Stimulated activated CD8-positive, alpha-beta memory T cell treated with anti-CD3 and anti-CD28 coated beads, Interleukin-7, amount 100 ng/mL, for 4 hours (primary cell): ENCODE measurements around the gene GATAD2A.
A peak's percentile ranks its signal among the peaks of the same experiment; 100 is the strongest.
"Not testable (repeated sequence)": the region's sequence is repeated elsewhere in the genome, so short reads cannot be mapped to it uniquely, and the experiment has no call there.

Experiments
- DNase-seq, 2 donors: peaks; one replicate each; pipeline ENCODE4 v3.0.0-alpha.2; 2020; ENCODE audit warnings: low read depth in 2 of 2

Gene GATAD2A

GRCh38 chr19:19446655-19447437, 41.4 kb downstream of the GATAD2A start:
- no peak for DNase-seq

GRCh38 chr19:19447536-19448237, 42.2 kb downstream of the GATAD2A start:
- no peak for DNase-seq

- DNase-seq, result no peak
Measured at GRCh38 chr19:19448238-19448544, 42.7 kb downstream of the GATAD2A start.

- peak in 1 of 2 donors; percentile 30 for DNase-seq
Measured at GRCh38 chr19:19451429-19452242, 46.2 kb downstream of the GATAD2A start.

- no peak for DNase-seq
Measured at GRCh38 chr19:19452243-19453124, 47.0 kb downstream of the GATAD2A start.

GRCh38 chr19:19453125-19453454, 47.6 kb downstream of the GATAD2A start:
- no peak for DNase-seq

GRCh38 chr19:19455166-19455919, 49.9 kb downstream of the GATAD2A start:
- DNase-seq, result not testable (repeated sequence)

GRCh38 chr19:19457671-19458070, 52.2 kb downstream of the GATAD2A start:
- no peak for DNase-seq

GRCh38 chr19:19458110-19458816, 52.8 kb downstream of the GATAD2A start:
- no peak for DNase-seq

- DNase-seq, result no peak
Measured at GRCh38 chr19:19459073-19459472, 53.6 kb downstream of the GATAD2A start.

- peak; percentile 59 to 63 for DNase-seq
Measured at GRCh38 chr19:19459707-19460251, 54.3 kb downstream of the GATAD2A start.

- DNase-seq, result no peak
Measured at GRCh38 chr19:19460258-19460731, 54.8 kb downstream of the GATAD2A start.

GRCh38 chr19:19460761-19461265, 55.3 kb downstream of the GATAD2A start:
- peak; percentile 50 to 68 for DNase-seq

- DNase-seq, result no peak
Measured at GRCh38 chr19:19461306-19461670, 55.8 kb downstream of the GATAD2A start.

- DNase-seq, result no peak
Measured at GRCh38 chr19:19461671-19462622, 56.5 kb downstream of the GATAD2A start.

- DNase-seq, result no peak
Measured at GRCh38 chr19:19463348-19464117, 58.1 kb downstream of the GATAD2A start.

GRCh38 chr19:19464339-19465098, 59.0 kb downstream of the GATAD2A start:
- no peak for DNase-seq
